ENCODE measurements around the gene MEF2C. TPM values are rescaled to one million over a fixed set of nuclear protein-coding genes. Genes with fewer than 3 reads are reported as not detected.
"Not testable (repeated sequence)": the region's sequence is repeated elsewhere in the genome, so short reads cannot be mapped to it uniquely, and the experiment has no call there.

MEF2C gene
- total RNA-seq = under 1 TPM; 0.02 TPM

GRCh38 chr5:88883059-88883835 is at the start of gene MEF2C:
TSS of gene MEF2C (minus strand) at chr5:88883184. CDS start at chr5:88823788, 59,396 bp downstream.
- Mint-ChIP-seq H3K4me3 (peak within 1 kb of the TSS; percentile 72), H3K27ac (no peak within 1 kb of the TSS), H3K4me1 (ENCODE audit: low read depth) (peaks cover 19% of the 10 kb centered on the region), H3K36me3 (no peaks in the 10 kb centered on the region), H3K9me3 (no peaks in the 10 kb centered on the region), H3K27me3 (peaks cover 45% of the 10 kb centered on the region)
- intact Hi-C loops (cut with micrococcal nuclease) = loop anchor here (5.0 to 10.0 kb wide), 2 partner anchors 158 to 191 kb away; no protein-coding TSS in a partner anchor
- DNase-seq = peak; percentile 13
- ChIA-PET POLR2A (no interaction called here), CTCF (no interaction called here)

GRCh38 chr5:88932541-88932940 is 49.6 kb upstream of the MEF2C start:
- ChIA-PET CTCF (interaction anchor here (0.6 kb wide), 1 partner anchor 19 kb away, joined by 3 read pairs; no protein-coding TSS in a partner anchor), POLR2A (no interaction called here)
- no peak overlapping the region for H3K27ac Mint-ChIP-seq
- no peak overlapping the region for H3K4me3 Mint-ChIP-seq
- intact Hi-C loops (cut with micrococcal nuclease) = no loop called here
- no peaks in the 10 kb centered on the region for H3K36me3 Mint-ChIP-seq
- H3K27me3 Mint-ChIP-seq = peaks cover 2% of the 10 kb centered on the region
- H3K9me3 Mint-ChIP-seq = no peaks in the 10 kb centered on the region
- no peak for DNase-seq
- no peaks in the 10 kb centered on the region for H3K4me1 Mint-ChIP-seq (ENCODE audit: low read depth)

GRCh38 chr5:88930335-88930734 is 47.4 kb upstream of the MEF2C start:
- Mint-ChIP-seq H3K9me3 (no peaks in the 10 kb centered on the region), H3K27ac (no peak overlapping the region), H3K4me3 (no peak overlapping the region), H3K4me1 (ENCODE audit: low read depth) (no peaks in the 10 kb centered on the region), H3K36me3 (no peaks in the 10 kb centered on the region), H3K27me3 (peaks cover 3% of the 10 kb centered on the region)
- DNase-seq = no peak
- ChIA-PET CTCF (no interaction called here), POLR2A (no interaction called here)
- intact Hi-C loops (cut with micrococcal nuclease) = no loop called here

- Mint-ChIP-seq H3K4me1 (ENCODE audit: low read depth) (no peaks in the 10 kb centered on the region), H3K27me3 (peaks cover 3% of the 10 kb centered on the region), H3K27ac (no peak overlapping the region), H3K4me3 (no peak overlapping the region), H3K9me3 (no peaks in the 10 kb centered on the region), H3K36me3 (no peaks in the 10 kb centered on the region)
- intact Hi-C loops (cut with micrococcal nuclease) = no loop called here
- ChIA-PET POLR2A (no interaction called here), CTCF (no interaction called here)
- no peak for DNase-seq
Measured at GRCh38 chr5:88929385-88929784, 46.4 kb upstream of the MEF2C start.

- no peak overlapping the region for H3K27ac Mint-ChIP-seq
- no peak for DNase-seq
- no peaks in the 10 kb centered on the region for H3K4me1 Mint-ChIP-seq (ENCODE audit: low read depth)
- H3K36me3 Mint-ChIP-seq = no peaks in the 10 kb centered on the region
- intact Hi-C loops (cut with micrococcal nuclease) = no loop called here
- H3K9me3 Mint-ChIP-seq = no peaks in the 10 kb centered on the region
- ChIA-PET POLR2A (no interaction called here), CTCF (no interaction called here)
- H3K27me3 Mint-ChIP-seq = peaks cover 3% of the 10 kb centered on the region
- H3K4me3 Mint-ChIP-seq = no peak overlapping the region
Measured at GRCh38 chr5:88926774-88927173, 43.8 kb upstream of the MEF2C start.

GRCh38 chr5:88925692-88926490 is 42.9 kb upstream of the MEF2C start:
- Mint-ChIP-seq H3K36me3 (no peaks in the 10 kb centered on the region), H3K27me3 (peaks cover 3% of the 10 kb centered on the region), H3K4me1 (ENCODE audit: low read depth) (no peaks in the 10 kb centered on the region), H3K27ac (no peak overlapping the region), H3K4me3 (no peak overlapping the region), H3K9me3 (no peaks in the 10 kb centered on the region)
- intact Hi-C loops (cut with micrococcal nuclease) = no loop called here
- POLR2A ChIA-PET = no interaction called here
- DNase-seq = no peak
- CTCF ChIA-PET = no interaction called here

GRCh38 chr5:88924330-88924657 is 41.3 kb upstream of the MEF2C start:
- H3K4me3 Mint-ChIP-seq = no peak overlapping the region
- H3K36me3 Mint-ChIP-seq = no peaks in the 10 kb centered on the region
- no peak for DNase-seq
- ChIA-PET POLR2A (no interaction called here), CTCF (no interaction called here)
- H3K4me1 Mint-ChIP-seq (ENCODE audit: low read depth) = no peaks in the 10 kb centered on the region
- peaks cover 3% of the 10 kb centered on the region for H3K27me3 Mint-ChIP-seq
- intact Hi-C loops (cut with micrococcal nuclease) = no loop called here
- H3K27ac Mint-ChIP-seq = no peak overlapping the region
- no peaks in the 10 kb centered on the region for H3K9me3 Mint-ChIP-seq

GRCh38 chr5:88923623-88924329 is 40.8 kb upstream of the MEF2C start:
- H3K4me3 Mint-ChIP-seq = no peak overlapping the region
- no peaks in the 10 kb centered on the region for H3K4me1 Mint-ChIP-seq (ENCODE audit: low read depth)
- H3K9me3 Mint-ChIP-seq = no peaks in the 10 kb centered on the region
- ChIA-PET CTCF (no interaction called here), POLR2A (no interaction called here)
- no peaks in the 10 kb centered on the region for H3K36me3 Mint-ChIP-seq
- H3K27ac Mint-ChIP-seq = no peak overlapping the region
- H3K27me3 Mint-ChIP-seq = peaks cover 3% of the 10 kb centered on the region
- DNase-seq = no peak
- intact Hi-C loops (cut with micrococcal nuclease) = no loop called here

GRCh38 chr5:88912743-88913142 is 29.8 kb upstream of the MEF2C start:
- H3K4me3 Mint-ChIP-seq; H3K27me3 Mint-ChIP-seq; H3K27ac Mint-ChIP-seq; POLR2A ChIA-PET; CTCF ChIA-PET; H3K4me1 Mint-ChIP-seq (ENCODE audit: low read depth); DNase-seq; H3K36me3 Mint-ChIP-seq; intact Hi-C loops (cut with micrococcal nuclease); H3K9me3 Mint-ChIP-seq: not testable (repeated sequence)

GRCh38 chr5:88911059-88911572 is 28.1 kb upstream of the MEF2C start:
- H3K27ac Mint-ChIP-seq; CTCF ChIA-PET; POLR2A ChIA-PET; DNase-seq; H3K27me3 Mint-ChIP-seq; H3K9me3 Mint-ChIP-seq; intact Hi-C loops (cut with micrococcal nuclease); H3K4me1 Mint-ChIP-seq (ENCODE audit: low read depth); H3K36me3 Mint-ChIP-seq; H3K4me3 Mint-ChIP-seq: not testable (repeated sequence)

GRCh38 chr5:88904478-88904877 is 21.5 kb upstream of the MEF2C start:
- H3K27me3 Mint-ChIP-seq; H3K27ac Mint-ChIP-seq; H3K4me1 Mint-ChIP-seq (ENCODE audit: low read depth); POLR2A ChIA-PET; intact Hi-C loops (cut with micrococcal nuclease); H3K4me3 Mint-ChIP-seq; DNase-seq; H3K36me3 Mint-ChIP-seq; CTCF ChIA-PET; H3K9me3 Mint-ChIP-seq: not testable (repeated sequence)

GRCh38 chr5:88903966-88904365 is 21.0 kb upstream of the MEF2C start:
- H3K9me3 Mint-ChIP-seq; H3K4me3 Mint-ChIP-seq; H3K4me1 Mint-ChIP-seq (ENCODE audit: low read depth); CTCF ChIA-PET; H3K27ac Mint-ChIP-seq; H3K36me3 Mint-ChIP-seq; POLR2A ChIA-PET; DNase-seq; intact Hi-C loops (cut with micrococcal nuclease); H3K27me3 Mint-ChIP-seq: not testable (repeated sequence)

Measured in activated CD4-positive, alpha-beta memory T cell treated with anti-CD3 and anti-CD28 coated beads for 36 hours (primary cell).